Gastrocnemius medialis (tissue), 4 donors: ENCODE results near the gene TRIM37.

Experiments
- POLR2A ChIP-seq, 2 donors: fragments of 450-650 bp; IDR thresholded peaks; one replicate each; pipeline ENCODE4 v1.6.1; 2017; ENCODE audit warnings: antibody characterized with exemption in 2 of 2, mild to moderate bottlenecking in 2 of 2, moderate library complexity in 2 of 2
- TF ChIP-seq, protein P1 (sequence below), 5 experiments: fragments of 450-650 bp in 3 of 5; fragments of 200-600 bp in 2 of 5; sonication (generic) in 2 of 5; IDR thresholded peaks in 4 of 5; conservative IDR thresholded peaks in 1 of 5; 1 replicate in 4 of 5; 2 replicates in 1 of 5; pipeline ENCODE4 v1.5.1; 2016 to 2019; ENCODE audit warnings: antibody characterized with exemption in 5 of 5, mild to moderate bottlenecking in 3 of 5, moderate library complexity in 3 of 5

DNA sequence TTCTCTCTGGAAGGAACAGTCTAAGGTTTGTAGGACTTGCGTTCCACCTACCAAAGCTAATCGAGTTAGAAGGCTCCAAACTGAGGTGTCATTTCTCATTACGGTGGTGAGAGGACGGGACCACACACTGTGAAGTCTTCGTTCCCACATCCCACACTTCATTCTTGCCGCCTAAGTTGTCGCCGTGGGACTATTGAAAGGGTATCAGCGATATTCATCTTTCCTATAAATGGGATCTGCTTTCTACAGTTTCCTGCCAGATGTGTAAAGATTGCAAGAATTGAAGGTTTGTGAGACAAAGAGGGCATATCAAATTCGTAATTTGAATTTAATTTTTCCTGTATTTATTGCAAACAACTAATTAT lies 608 bp upstream of the TRIM37 start:
- TF ChIP-seq POLR2A (IDR thresholded peaks at IDR 0.05): no peak
- TF ChIP-seq, protein P1, sequence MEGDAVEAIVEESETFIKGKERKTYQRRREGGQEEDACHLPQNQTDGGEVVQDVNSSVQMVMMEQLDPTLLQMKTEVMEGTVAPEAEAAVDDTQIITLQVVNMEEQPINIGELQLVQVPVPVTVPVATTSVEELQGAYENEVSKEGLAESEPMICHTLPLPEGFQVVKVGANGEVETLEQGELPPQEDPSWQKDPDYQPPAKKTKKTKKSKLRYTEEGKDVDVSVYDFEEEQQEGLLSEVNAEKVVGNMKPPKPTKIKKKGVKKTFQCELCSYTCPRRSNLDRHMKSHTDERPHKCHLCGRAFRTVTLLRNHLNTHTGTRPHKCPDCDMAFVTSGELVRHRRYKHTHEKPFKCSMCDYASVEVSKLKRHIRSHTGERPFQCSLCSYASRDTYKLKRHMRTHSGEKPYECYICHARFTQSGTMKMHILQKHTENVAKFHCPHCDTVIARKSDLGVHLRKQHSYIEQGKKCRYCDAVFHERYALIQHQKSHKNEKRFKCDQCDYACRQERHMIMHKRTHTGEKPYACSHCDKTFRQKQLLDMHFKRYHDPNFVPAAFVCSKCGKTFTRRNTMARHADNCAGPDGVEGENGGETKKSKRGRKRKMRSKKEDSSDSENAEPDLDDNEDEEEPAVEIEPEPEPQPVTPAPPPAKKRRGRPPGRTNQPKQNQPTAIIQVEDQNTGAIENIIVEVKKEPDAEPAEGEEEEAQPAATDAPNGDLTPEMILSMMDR (IDR thresholded peaks at IDR 0.05 in 4 of 5, conservative IDR thresholded peaks at IDR 0.05 in 1 of 5): no peak
